NCI-H1048 (cell line): ENCODE data around the gene SOS2.

ENCODE experiments used
- DNase-seq: peaks from one replicate; lab custom pipeline; 2025; lab: John Stamatoyannopoulos, UW

SOS2 gene

DNA sequence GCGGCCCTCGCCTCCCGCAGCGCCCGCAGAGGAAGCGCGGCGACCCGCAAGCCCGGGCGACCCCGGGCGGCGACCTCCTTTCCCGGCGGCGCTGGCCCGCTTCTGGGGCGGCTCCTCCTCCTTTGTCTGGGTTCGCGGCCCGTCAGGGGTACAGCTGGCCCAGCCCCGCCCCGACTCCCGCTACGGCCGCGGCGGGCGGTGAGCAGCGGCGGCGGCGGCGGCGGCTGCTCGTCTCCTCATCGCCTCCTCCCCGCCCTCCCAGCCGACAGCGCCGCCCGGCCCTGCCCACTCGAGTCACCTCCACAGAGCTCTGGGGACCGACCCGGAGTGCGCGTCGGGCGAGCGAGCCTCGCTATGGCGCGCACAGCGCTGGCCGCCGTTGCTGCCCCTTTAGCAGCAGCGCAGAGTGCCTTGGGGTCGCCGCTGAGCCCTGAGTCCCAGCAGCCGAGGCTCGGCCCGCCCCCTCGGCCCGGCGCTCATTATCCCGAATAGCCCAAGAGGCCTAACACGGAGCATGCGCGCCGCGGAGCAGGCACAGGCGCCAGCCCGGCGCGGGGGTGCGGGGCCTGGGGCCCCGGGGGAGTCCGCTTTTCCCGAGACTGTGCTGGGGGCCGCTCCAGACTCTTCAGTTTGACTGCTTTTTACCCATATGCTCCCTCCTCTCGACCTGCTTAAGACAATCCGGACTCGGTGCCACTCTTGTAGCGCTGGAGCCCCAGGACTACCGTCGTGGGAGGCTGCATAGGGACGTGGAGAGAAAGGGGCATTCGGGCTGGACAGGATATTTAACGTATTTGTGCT, at the start of gene SOS2:
Gene SOS2 (minus strand): TSS at position 104 of the 801 bp plus-strand sequence. CDS start 295 bp downstream, outside the sequence.
- peak; percentile 65 for DNase-seq

DNA sequence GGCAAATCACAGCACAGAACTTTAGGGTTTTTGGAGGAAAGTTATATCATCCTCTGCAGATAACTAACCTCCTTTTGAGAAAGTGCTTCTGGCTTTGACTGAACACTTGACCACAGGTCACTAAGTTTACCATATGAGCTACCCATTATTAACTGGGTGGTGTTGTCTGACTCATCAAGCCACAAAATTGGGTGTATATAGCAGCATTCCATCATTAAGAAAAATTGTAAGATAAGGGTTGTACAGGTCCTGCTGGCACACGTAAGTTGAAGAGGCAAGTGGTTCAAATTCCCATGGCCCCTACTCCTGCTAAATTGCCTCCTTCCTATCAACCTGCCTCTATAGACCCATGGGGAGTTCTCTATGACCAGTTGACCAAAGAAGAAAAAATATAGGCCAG, 41.1 kb upstream of the SOS2 start:
- no peak for DNase-seq

DNA sequence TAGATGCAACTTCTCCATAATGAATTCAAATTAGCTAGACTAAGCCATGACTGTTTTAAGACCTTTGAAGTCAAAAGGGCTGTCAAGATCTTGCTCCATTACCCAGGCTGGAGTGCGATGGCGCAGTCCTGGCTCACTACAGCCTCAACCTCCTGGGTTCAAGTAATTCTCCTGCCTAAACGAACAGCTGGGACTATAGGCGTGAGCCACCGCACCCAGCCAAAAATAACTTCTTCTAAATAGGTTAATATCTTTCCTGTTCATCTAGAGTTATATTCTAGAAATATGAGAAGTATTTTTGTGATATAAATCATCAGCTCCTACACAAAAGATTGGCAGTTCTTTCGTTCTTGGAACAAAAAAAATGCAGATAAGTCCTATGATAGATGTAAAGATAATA, 39.6 kb upstream of the SOS2 start:
- DNase-seq = no peak

DNA sequence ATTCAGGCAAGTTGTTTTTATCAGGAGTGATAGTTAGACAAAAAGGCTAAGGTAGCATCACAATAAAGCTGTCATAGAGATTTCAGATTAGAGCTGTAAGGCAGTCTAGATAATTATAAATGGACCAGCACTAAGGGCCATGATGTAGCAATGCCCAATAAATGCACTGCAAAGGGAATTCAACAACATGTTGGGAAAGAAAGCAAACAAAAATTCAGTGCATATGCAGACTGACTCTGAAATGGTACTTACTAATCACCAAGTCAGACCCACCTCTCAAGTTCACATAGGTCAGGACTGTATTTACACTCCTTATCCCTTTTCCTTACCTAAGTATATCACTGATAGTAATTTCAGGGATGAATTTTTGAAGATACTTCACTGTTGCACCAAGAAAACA, 33.7 kb upstream of the SOS2 start:
- no peak for DNase-seq

DNA sequence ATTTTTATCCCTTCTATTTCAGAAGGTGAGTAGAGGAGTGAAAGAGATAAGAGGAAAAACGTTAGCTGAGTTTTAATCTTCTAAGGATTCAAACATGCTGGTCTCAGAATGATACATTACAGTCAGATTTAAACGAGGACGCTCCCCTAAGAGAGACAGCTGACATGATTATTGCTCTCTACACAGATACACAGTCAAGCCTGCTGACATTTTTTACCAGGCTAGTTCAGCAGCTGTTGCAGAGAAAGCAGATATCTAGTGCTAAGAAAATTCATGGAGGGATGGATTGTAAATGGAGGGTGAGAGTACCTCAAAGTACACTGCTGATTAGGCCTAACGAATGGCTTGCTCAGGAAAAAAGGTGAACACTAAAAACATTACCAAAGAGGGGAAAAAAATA, 31.9 kb upstream of the SOS2 start:
- DNase-seq = no peak

DNA sequence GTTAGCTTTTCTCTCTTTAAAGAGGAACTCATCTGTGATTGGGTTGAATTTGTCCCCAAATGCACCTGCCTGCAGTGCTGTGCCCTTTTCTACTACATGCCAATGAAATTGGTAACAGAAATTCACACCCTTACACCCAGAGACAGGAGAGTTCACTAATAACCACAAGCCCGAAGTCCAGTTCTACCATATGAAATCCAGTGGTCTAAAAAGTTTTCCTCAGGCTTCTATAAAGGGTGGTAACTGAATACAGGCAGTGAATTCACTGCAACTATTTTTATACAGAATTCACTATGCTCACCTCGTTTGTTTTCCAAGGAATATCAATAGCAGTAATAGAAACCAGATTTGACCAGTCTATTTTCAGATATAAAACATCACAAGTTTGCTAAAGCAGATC, 31.5 kb upstream of the SOS2 start:
- no peak for DNase-seq

DNA sequence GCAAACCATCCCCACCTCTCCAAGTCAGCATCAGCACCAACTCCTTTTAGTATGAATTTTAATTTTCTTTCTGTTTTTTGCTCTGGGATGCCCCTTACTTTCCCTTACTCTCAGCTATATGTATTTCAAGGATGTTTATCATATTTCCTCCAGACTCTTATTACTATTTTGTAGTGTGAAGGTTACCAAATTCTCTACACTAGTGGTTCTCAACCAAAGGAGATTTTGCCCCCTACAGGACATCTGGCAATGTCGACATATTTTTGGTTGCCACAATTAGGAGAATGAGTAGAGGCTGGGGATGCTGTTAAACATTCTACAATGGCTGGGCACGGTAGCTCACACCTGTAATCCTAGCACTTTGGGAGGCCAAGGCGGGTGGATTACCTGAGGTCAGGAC, 29.1 kb upstream of the SOS2 start:
- DNase-seq = no peak

DNA sequence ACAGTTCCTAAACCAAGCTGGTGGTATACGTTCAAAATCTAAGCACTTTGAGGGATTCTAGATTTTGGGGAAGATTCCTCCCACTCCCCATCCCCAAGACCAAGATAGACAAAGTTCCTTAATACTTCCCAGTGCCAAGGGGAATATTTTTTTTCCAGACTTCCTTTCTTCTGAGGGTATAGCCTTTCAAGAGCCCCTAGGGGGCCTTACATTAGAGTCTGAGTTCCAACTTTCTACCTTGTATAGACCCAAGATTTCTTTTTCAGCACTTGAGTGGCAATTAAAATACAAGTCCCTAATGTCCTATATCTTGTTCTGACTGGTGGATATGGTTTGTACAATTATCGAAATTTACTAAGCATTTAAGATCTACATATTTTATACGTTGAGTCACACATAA, 28.7 kb upstream of the SOS2 start:
- no peak for DNase-seq

DNA sequence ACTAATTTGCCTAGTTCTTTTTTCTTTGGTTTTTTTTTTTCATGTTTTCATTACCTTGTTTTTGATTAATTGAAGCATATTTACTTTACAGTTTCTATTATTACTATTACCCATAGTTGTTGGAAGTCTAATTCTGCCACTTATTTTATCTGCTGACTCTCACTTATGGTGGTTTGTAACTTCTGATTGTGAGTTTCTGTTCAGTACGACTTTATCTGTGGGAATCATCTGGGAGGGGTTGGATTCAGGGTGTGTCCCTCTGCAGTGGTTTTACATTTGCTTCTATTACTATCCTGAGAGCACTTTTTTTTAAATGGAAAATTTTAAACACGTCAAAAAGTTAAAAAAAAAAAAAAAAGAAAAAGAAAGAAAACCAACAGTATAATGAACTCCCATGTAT, 26.4 kb upstream of the SOS2 start:
- no peak for DNase-seq

DNA sequence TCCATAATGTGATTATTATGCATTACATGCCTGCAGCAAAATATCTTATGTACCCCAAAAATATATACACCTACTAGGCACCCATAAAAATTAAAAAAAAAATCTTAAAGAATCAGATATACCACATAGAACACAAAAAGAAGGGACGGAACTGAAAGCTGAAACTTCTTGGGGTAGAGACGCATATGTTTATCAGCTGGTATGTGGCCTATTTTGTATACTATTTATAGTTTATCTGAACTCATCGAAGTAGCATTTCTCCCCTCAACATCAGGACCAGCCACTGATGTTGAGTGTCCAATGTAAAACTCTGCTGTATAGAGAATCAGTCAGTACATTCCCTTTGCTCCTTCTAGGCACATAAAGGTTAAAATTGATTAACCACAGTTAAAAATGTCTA, 22.9 kb upstream of the SOS2 start:
- no peak for DNase-seq

DNA sequence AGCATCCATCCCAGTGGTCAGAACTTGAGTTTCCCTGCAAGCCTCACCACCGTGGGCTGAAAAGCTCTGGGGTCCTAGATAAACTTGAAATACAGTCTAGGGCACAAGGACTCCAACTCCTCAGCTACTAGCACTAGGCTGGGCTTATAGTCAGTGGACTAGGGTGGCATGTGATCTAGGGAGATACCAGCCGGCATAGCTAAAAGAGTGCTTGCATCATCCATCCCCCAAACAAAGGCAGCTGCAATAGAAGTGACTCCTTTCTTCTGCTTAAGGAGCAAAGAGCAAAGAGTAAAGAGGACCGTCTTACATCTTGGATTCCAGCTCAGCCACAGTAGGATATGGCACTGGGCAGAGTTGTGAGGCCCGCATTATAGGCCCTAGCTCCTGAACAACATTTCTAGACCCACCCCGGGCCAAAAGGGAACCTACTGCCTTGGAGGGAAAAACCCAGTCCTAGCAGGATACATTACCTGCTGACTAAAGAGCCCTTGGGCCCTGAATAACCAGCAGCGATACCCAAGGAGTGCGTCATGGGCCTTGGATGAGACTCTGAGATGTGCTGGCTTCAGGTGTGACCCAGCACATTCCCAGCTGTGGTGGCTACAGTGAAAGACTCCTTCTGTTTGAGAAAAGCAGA, 17.9 kb upstream of the SOS2 start:
- DNase-seq = no peak

DNA sequence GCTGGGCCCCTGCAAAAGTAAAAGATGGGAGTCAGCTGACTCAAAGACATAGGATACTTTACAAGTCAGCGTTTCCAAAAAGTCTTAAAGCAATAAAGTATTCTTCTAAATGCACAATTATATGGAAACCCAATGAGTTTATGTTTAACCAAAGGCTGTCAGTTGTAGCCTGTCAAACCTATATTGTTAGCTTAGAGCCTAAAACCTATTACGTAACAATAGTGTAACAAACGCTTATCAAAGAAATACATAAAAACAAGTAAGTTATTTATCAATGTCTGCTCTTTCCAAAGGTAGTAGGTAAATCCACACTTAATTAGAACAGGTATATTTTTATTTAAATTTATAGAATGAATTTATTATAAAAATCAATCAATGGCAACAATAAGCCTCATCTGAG, 15.9 kb upstream of the SOS2 start:
- no peak for DNase-seq

DNA sequence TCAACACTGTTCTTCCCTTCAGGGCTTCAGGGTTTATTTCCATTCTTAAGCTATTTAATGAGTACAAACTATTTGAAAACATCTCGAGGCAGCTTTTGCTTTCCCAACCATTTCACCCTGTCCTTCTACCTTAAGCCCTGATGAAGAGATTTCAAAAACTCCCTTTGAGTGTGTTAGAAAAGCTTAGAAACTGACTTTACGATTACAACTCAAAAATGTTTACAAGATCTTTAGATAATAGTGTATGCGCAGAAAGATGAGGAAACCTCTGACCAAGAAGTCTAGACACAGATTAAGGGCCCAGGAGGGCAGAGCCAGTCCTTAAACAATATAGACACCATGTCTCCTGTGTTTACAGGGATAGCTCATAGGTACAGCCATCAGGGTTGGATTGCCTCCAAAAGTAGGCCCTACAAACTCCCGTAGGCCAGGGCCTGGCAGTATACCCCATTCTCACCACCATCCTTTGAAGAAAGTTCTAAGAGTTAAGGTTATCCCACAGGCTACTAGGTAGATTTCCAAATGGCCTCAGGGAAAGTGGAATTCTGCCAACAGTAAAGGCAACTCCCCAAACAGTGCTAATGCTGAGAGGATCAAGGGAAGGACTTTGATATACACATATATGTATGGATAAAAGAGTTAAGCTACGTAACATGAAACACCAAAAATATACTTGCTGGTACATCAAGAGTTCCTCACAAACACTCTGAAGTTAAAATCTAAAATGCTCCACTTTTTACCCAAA, 11.4 kb upstream of the SOS2 start:
- no peak for DNase-seq

DNA sequence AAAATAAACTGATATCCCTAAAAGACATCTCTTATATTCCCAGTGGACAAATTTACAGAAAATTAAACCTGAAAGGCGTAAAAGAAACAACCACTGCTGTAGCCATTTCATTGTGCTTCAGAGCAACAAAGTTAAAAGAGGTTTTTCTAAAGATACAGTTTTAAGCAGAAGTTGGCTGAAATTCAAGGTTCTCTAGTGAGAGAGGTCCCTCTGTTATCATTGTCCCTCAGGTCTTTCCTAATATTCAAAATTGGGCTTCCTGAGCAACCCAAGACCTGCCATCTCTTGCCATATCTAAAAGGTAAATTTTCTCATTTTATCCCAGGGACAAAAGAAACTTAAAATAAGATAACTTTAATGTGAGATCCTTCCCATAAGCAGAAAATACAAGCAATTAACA, 10.7 kb upstream of the SOS2 start:
- DNase-seq = no peak

DNA sequence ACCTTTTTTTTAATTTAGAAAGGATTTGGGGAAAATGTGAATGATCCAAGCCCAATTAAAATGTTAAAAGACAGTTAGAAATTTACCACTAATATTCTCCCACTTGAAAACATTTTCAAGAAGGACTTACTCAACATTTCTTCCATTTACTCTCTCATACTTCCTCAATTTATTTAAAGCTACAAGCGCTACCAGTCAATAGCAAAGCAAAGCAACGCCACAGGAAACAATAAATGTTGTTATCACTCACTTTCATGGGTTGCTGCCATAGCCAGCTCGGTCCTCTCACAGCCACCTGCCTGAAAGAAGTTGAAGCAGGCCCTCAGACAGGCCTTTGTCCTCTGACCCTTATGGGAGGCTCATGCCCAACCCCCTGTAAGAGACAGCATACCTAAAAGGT, 6.0 kb upstream of the SOS2 start:
- DNase-seq = no peak

DNA sequence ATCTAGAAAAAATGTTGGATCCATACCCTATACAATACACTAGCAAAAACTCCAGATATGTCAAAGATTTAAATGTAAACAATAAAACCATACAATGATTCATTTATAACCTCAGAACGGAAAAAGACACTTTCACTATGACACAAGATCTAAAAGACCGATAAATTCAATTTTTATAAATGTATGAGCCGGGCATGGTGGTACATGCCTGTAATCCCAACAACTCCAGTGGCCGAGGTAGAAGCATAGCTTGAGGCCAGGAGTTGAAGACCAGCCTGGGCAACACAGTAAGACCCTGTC, 2.5 kb upstream of the SOS2 start:
- DNase-seq = no peak

DNA sequence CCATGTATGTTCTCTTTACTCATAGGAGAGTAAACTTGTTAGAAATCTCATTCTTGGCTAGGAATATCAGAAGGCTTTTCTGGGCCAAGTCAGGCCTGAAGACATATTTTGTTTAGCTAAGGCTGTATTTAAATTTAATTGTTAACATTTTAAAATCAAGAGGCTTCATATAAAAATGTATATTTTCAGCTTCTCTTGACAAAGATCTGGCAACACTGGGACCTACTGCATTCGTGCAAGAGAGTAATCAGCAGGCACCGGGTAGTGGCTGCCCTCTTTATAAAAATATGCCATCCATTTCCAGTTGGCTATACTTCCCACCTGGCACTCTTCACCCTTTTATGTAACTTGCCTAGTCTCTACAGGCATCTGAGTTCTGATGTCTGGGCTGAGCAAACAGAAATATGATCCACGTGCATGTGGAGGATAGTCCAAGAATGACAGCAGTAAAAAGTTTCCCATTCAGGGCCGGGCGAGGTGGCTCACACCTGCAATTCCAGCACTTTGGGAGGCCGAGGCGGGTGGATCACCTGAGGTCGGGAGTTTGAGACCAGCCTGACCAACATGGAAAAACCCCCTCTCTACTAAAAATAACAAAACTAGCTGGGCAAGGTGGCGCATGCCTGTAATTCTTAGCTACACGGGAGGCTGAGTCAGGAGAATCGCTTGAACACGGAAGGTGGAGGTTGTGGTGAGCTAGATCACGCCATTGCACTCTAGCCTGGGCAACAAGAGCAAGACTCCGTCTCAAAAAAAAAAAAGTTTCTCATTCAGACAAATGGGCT, 2.0 kb upstream of the SOS2 start:
- DNase-seq = no peak

DNA sequence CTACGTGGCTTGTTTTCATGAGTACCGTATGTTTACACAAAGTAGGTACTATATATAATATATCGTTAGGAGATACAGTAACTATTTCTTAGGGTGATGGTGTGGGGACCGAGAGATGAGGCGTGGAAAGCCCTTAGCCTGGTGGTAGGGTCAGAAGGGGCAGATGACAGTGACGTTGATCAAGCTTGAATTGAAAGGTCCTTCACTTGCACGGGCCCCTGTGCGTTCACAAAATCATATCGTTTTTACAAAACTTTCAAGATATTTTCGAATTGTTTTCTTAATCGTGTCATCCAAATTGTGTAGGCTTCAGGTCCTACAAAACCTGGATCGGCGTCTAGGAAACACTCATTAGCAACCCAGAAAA, 881 bp upstream of the SOS2 start:
- DNase-seq = no peak

DNA sequence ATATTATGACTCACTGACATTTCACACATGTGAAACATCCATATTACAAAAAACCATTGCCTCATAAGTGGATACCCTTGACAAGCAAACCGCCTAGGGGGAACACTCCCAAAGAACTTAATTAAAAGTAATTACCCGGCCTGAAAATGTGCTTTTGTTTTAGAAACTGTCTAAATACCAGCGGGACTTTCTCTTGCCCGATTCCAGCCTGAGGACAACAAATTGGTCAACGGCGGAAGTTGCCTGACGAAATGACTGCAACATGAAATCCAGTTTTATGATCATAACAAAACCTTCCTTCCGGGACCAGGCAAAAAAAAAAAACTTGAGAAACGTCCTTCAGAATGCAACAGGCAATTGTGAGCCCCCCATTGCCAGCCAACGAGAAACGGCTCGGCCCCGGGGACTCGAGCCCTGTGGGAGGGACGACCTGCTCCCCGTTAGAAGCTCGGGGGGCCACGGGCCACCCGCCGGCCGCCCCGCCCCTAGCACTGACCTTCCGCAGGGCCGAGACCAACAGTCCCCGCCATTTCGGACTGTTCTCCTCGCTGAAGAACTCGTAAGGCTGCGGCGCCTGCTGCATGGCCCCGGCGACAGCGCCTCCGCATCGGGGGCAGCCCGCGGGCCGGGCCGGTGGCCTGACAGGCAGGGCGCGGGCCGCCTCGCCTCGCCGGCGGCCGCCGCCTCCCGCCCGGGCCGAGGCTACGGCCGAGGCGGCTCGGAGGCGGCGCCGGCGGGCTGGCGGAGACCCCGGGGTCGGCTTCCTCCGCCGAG, 490 bp downstream of the SOS2 start:
- DNase-seq = peak; percentile 25

DNA sequence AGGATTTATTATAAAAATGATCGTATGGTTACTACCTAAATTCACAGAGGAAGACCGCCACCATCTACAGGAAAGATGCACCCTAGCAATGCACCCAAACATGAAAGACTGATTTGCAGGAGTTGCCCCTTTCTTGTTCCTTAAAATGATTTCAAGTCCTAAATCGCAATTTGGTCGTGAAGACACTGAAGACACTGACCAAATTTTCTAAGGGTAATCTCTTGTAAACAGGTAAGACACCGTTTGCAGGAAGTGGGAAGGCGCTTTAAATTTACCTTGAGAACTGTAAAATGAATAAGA, 1.0 kb downstream of the SOS2 start:
- DNase-seq = no peak

DNA sequence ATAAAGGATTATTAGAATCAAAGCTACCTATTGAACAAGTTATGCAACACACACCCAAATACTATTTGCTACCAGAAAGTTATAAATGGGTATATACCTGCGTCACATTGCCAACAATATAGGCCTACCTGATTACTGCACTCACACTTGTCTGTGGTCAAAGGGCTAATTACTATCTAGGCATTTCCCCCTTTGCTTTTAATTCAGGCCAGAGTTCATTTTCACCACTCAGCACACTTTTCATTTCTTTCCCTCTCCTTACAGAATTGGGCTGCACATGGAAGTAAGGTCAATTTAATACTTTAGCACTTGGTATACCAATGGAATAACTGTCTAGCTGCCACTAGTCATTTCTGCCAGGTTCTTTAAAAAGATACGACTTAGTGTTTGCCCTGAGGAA, 1.7 kb downstream of the SOS2 start:
- DNase-seq = no peak

DNA sequence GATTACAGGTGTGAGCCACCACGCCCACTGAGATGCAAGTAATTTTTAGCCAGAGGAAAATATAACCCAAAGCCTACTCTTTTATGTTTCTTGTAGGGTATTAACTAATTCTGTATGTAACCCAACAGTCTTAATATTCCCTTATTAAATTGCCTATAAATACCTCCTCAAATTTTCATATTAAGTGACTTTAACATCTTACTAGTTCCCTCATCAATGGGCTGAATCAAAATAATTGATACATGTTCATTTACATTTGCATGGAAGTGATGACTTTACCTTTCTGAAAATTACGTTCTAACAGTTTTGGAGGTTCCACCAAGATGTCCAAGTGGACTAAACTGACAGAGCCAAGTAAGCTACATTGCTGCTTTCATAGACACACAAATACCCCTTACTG, 3.1 kb downstream of the SOS2 start:
- DNase-seq = no peak
